SW480 (cell line): ENCODE data around the gene CALHM3.
"Not testable (repeated sequence)": the region's sequence is repeated elsewhere in the genome, so short reads cannot be mapped to it uniquely, and the experiment has no call there.

ENCODE experiments used
- DNase-seq: peaks from one replicate; pipeline ENCODE4 v3.0.0-alpha.2; 2016; ENCODE audit warnings: low spot score

The CALHM3 gene, protein sequence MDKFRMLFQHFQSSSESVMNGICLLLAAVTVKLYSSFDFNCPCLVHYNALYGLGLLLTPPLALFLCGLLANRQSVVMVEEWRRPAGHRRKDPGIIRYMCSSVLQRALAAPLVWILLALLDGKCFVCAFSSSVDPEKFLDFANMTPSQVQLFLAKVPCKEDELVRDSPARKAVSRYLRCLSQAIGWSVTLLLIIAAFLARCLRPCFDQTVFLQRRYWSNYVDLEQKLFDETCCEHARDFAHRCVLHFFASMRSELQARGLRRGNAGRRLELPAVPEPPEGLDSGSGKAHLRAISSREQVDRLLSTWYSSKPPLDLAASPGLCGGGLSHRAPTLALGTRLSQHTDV

DNA sequence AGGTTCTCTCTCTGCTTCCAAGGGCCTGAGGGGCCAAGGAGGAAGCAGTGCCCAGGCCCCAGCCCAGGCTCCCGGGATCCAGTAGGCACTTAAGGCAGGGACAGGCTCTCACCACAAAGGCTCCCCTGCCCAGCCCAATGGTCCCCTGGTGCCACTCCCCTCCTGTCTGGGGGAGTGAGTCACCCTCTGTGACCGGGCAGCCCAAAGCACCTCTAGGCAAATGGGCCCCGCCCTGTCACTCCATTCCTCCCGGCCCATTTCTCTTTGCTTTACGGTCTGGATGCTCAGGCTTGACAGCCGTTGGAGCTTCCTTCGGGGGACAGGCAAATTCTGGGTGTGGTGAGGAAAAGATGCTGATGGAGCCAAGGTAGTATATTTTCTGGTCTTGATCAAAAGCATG, at the start of gene CALHM3:
CALHM3 (minus strand) TSS at position 106 of the 400 bp plus-strand sequence. CDS start 208 bp downstream, outside the sequence.
- peak; percentile 90 for DNase-seq

DNA sequence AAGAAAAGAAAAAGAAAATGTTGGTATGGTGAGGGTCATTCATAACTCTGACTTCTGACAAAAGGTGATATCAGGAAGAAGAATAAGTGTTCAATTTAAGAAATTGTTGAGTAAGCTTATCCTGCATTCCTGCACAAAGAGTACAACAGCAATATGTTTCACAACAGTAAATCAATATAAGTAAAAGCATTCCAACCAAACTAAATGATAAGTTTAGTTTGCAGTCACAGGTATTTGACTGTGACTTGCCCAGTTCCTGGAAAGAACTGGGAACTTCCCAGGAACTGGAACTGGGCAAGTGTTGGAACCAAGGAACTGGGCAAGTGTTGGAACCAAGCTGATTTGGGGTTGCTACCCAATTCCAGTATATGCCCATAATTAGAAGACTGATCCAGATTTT, 49.5 kb upstream of the CALHM3 start:
- DNase-seq = no peak

DNA sequence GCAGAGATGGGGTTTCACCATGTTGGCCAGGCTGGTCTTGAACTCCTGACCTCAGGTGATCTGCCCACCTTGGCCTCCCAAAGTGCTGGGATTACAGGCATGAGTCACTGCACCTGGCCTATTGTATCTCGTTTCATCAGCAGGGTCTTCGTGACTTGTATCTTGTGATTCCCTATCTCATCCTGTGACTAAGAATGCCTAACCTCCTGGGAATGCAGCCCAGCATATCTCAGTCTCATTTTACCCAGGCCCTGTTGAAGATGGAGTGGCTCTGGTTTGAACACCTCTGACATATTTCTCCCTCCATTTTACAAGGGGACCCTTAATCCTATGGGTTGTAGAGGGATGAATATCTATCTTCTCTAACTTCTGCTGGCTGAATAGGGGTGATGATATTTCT, 48.4 kb upstream of the CALHM3 start:
- peak; percentile 55 for DNase-seq

DNA sequence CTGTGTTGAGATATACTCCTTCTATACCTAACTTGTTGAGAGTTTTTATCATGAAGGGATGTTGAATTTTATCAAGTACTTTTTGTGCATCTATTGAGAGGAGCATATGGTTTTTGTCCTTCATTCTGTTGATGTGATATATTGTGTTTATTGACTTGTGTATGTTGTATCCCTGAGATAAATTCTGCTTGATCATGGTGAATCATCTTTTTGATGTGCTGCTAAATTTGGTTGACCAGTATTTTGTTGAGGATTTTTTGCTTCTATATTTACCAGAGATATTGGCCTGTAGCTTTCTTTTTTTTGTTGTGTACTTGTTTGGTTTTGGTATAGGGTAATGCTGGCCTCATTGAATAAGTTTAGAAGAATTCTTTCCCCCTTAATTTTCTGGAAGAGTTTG, 46.9 kb upstream of the CALHM3 start:
- no peak for DNase-seq

DNA sequence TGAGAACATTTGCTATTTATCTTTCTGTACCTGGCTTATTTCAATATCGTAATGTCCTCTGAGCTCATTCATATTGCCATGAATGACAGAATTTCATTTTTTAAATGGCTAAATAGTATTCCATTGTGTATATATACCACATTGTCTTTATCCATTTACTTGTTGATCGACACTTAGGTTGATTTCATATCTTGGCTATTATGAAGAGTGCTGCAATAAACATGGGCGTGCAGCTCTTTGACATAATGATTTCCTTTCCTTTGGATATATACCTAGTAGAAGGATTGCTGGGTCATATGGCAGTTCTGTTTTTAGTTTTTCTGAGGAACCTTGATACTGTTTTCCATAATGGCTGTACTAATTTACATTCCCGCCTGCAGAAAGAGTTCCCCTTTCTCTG, 44.6 kb upstream of the CALHM3 start:
- DNase-seq = no peak

DNA sequence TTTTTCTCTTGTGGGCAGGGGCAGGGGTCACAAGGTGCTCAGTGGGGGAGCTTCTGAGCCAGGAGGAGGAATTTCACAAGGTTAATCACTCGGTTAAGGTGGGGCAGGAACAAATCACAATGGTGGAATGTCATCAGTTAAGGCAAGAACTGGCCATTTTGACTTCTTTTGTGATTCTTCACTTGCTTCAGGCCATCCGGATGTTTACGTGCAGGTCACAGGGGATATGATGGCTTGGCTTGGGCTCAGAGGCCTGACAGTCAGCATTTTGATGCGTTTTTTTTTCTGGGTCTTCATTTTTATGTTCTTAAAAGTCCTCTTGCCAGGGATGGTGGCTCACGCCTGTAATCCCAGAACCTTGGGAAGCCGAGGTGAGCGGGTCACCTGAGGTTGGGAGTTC, 43.0 kb upstream of the CALHM3 start:
- not testable (repeated sequence) for DNase-seq

DNA sequence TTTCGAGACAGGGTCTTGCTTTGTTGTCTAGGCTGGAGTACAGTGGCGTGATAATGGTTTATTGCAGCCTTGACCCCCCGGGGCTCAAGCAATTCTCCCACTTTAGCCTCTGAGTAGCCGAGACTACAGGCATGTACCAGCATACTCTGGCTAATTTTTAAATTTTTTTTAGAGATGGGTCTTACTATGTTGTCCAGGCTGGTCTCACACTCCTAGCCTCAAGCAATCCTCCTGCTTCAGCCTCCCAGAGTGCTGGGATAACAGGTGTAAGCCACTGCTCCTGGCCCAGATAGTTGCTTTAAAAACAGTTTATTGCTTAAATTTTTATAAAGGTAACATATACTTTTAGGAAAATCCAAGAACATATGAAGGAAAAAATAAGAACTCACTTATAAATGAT, 40.8 kb upstream of the CALHM3 start:
- no peak for DNase-seq

DNA sequence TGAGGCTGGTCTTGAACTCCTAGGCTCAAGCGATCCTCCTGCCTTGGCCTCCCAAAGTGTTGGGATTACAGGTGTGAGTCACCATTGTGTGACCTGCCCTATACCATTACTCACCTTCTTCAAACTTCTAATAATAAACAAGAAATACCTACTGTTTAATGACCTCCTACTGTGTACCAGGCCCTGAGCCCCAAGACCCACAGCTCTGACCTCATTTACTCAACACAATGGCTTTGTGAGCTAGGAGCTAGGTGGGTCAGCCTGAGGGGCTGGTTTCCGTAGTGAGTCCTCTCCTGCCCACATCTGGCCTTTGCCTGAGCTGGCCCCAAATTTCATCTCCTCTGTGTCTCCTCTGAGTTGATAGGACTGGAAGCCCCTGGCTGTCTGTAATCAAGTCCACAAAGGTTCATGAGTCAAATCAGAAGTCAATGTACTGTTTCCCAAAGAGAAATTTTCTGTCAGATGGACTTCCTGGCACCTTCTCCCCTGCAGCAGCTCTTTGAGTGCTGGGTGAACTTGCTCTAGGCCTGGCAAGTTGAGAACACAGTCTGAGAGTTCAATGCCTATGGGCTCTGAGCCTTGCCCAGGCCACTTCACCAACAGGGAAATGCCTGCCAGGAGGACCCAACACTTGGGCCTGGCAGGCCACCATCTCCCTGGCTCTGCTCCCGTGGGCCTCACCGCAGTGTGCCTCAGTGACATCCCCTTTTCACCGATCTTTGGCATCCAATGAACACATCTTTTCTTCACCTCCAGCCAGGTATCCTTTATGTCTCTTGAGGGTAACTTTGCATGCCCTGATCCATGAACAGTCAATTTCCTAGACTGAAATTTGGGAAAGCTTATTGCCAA, 38.4 kb upstream of the CALHM3 start:
- DNase-seq = no peak

DNA sequence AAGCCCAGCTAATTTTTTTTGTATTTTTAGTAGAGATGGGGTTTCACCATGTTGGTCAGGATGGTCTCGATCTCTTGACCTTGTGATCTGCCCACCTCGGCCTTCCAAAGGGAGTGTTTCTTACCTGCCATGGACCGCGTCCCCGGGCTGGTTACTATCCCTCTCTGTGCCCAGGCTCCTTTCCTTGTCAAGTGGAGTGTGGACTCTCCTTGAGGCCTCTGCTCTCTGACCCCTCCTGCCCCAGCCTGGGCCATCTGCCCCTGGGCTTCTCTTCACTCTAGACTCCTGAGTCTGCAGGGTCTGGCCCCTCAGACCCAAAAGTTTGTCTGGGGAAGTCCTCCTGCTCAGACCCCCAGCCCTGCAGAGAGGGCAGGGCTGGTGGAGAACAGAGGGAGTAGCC, 35.2 kb upstream of the CALHM3 start:
- no peak for DNase-seq

DNA sequence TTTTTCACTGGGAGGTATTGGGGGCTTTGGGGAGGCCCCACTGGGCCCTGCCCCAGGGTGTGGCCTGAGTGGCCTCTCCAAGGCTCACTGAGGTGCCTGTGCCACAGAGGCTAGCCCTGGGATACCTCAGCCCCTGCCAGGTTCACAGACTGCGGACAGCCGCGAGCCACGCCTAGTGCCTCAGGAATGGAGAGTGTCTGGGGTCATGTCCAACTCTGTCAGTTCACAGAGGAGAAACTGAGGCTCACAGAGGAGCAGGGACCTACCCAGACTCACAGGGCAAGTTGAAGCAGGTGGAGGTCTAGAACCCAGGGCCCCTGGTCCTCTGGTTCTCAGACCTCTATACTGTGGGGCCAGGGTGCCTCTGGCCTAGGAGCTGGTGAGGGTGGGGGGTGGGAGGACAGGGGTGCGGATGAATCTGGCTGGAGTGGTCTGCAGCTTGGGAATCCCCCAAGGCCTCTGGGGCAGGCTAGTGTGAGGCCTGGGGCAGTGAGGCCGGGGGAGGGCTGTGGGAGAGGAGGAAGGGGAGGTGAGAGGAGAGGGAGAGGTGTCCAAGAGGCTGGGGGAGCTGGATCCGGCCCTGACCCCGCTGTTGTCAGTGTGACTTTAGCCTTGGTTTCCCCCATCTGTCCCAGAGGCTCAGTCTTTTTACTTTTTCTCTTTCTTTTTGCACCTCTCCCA, 34.5 kb upstream of the CALHM3 start:
- no peak for DNase-seq

DNA sequence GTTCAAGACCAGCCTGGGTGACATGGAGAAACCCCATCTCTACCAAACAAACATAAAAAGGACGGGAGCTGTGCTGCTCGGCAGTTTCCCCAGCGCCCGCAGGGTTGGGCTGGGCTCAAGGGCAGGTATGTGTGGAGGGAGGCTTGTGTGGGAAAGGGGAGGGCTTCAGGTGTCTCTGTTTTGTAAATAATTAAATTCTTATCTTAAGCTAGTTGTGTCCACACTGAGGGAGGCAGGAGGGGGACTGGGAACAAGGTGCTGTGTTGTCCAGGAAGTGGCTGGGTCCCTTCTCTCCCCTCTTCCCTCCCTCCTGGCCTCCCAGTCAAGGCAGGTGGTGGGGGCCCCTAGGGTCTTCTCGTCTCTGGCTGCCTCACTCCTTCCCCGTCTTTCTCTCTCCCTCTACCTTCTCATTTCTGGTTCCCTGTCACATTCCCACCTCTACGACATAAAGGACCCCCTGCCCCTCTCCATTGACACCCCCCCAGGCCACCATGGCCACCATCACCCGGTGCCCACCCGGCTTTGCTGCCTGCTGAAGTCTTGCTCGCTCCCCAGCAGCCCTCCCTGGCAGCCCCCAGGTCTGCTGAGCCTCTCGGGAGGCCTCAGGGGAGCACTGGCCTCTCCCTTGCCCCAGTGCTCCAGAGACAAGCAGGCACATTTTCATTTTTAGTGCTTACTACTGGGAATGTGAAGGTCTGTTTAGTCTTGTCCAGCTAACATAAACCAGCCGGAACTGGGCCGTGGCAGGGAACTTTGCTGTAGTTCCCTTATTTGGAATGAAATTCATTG, 33.7 kb upstream of the CALHM3 start:
- no peak for DNase-seq

DNA sequence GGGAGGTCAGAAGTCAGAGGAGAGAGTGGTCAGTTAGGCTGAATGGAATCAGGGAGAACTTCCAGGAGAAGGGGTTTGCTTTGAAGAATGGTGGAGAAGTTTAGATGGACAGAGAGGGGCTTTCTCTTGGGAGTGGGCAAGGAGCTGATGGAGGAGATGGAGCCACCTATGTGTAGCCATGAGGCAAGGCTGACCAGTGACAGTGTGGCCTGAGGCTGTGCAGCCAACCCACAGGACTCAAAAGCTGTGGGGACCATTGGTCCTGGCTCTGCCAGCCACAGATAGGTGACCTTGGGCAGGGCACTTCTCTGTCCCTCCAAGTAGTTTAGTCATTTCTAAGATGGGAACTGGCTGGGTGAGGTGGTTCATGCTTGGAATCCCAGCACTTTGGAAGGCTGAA, 33.1 kb upstream of the CALHM3 start:
- no peak for DNase-seq

DNA sequence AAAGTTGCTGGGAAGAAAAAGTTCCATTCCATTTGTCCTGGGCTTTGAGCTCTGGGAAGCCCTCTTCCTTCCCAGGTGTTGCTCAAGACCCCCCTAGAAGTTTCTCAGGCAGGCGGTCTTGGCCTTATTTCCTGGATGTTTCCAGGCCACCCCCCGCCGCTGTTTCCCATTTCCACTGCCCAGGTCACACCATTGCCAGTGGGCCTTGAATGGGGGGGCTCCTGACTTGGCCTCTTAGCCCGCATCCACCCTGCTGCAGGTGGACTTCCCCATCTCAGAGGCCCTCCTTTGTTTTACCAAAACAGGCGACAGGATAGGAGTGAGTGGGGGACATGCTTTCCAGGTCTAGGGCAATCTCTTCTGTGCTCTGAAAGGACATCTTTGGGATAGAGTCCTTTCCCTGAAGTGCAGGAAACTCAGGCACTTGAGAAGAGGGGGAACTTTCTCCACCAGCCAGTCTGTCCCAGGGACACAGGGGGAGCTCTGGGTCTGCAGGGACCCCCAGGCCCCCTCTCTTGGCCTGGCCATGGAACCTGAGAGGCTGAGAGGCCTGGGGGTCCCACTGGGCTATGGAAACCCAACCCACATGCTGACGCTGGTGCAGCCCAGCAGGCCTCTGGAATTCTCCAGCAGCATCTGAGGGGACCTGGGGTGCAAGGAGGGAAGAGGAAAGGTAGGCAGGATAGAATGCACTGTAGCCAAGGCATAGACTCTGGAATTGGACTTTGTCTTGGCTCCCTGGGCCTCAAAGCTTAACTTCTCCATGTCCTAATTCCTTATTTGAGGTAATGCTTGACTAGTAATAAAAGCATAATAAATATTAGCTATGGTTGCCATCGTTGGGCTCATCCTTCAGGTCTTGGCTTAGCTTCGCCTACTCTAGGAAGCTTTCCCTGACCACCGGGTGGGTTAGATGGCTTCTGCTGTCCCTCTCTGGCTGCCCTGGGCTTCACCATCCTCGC, 32.0 kb upstream of the CALHM3 start:
- no peak for DNase-seq

DNA sequence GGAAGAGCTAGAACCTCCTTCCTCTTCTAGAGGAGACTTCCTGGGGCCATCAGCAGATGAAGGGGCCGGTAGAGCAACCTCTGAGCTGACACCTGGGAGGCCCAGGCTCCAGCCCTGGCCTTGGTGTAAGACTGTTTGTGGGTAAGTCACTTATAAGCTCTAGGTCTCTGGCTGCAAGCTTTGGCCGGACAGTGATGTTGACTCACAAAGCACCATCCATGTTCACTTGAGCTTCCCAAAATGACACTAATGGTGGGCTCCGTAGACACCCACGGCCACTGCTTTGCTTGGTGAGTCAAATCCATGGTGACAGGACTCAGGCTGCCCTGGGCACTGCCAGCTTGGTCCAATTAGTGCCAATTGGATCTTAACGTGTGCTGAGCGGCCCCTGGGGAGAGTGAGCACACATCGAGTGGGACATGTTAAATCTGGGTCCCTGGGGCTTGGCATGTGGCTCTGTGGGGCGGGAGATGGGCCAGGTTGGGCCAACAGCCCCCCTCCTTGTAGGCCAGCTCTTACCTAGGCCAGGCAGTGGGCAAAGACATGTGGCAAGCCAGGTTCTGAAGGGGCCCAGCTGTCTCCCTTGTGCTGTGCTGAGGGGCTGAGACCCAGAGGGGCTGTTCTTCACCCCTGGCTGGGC, 31.1 kb upstream of the CALHM3 start:
- DNase-seq = no peak

DNA sequence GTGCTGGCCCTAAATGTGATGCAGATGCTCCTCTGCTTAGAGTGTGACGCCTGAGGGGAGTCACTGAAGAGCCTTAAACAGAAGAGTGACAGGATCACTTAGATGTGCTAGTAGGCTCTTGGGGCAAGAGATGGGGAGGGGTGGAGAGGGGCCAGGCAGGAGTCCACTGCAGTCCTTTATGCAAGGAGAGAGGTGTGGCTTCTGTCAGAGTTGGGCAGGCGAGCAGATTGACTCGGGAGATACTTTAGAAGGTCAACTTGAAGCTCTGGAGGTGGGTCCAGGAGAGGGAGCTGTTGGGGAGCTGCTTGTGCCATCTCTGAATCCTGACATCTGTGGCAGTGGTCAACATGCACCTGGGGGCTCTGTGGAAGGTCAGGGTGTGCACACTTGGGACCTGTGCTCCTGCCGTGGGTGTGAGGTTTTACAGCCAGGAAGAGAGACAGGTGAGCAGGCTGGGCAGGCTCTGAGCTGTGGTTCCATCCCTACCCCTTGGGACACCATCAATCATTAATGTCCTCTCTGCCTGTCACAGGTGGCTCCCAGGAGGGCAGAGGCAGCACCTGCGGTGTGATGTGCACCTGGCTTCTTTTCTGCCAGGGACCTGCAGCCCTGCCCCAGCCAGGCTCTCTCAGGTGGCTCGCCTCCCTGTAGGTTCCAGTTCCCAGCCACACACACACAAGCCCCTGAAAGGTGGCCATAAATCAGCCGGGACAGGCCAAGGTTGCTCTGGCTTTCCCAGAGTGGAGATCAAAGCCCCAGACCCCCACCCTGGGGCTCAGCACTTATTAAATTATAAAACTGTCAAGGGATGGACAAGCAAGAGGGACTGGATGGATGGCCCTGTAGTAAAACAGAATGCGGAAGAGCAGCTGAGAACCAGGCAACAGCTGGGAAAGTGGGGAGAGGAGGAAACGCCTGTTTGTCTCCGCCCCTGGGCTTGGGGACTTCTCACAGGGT, 28.5 kb upstream of the CALHM3 start:
- DNase-seq = peak; percentile 80

DNA sequence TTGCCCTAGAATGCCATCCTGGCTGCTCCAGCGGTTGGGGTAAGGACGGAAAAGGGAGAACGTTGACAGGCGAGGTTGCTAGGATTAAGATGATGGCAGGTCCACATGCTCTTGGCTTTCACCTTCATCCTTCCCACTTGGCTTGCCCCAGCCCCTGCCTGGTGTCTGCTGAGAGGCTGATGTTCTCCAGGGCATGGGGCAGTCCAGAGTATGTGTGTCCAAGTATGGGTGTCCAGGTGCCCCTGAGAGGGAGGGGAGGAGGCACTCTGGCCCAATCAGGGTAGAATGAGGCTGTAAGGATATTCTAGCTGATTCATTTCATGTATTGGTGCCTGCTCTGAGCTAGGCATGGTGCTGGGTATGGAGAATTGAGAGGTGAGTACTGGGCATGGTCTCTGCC, 27.0 kb upstream of the CALHM3 start:
- no peak for DNase-seq

DNA sequence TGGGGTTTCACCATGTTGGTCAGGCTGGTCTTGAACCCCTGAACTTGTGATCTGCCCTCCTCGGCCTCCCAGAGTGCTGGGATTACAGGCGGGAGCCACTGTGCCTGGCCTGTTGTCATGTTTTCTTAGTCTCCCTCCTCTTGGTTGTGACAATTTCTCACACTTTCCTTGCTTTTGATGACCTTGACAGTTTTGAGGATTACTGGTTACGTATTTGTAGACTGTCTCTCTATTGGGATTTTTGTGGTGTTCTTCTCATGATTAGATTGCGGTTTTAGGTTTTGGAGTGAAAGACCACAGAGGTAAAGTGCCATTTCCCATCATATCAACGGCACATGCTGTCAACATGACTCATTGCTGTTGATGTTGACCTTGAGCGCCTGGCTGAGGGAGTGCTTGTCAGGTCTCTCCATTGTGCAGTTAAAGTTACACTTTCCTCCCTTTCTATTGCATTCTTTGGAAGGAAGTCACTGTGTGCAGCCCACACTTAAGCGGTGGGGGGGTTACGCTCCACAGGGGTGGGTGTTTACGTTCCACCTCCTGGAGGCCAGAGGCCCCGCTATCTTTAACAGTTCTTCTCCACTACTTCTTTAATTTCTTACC, 25.2 kb upstream of the CALHM3 start:
- peak; percentile 94 for DNase-seq

DNA sequence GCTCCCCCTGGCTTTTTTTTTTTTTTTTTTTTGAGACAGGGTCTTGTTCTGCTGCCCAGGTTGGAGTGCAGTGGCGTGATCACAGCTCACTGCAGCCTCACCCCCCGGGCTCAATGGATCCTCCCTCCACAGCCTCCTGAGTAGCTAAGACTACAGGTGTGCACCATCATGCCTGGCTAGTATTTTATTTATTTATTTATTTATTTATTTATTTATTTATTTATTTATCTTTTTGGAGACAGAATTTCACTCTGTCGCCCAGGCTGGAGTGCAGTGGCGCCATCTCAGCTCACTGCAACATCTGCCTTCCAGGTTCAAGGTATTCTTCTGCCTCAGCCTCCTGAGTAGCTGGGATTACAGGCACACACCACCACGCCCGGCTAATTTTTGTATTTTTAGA, 24.7 kb upstream of the CALHM3 start:
- DNase-seq = not testable (repeated sequence)
